GM06990 (cell line): Measurements from ENCODE around the gene TJAP1.

Experiments used
- DNase-seq: peaks from one replicate; pipeline ENCODE4 v3.0.0-alpha.2; 2011; ENCODE audit not compliant: insufficient read length; ENCODE audit errors: extremely low read depth
- H3K27me3 ChIP-seq: replicated peaks from 2 replicates; pipeline ENCODE4 v1.6.0; 2011; ENCODE audit warnings: low read length; ENCODE audit not compliant: control insufficient read depth, insufficient read depth
- H3K36me3 ChIP-seq: 2 replicates; pipeline ENCODE4 v1.5.1; 2011; ENCODE audit warnings: low read length; ENCODE audit not compliant: control insufficient read depth, insufficient read depth
- H3K4me3 ChIP-seq: replicated peaks from 2 replicates; pipeline ENCODE4 v1.5.1; 2011; ENCODE audit warnings: low read depth, mild to moderate bottlenecking, control low read depth, low read length
- TF ChIP-seq, protein P1 (sequence below): IDR thresholded peaks from 2 replicates; pipeline ENCODE4 v1.5.1; 2011; ENCODE audit warnings: low read length, control low read depth, mild to moderate bottlenecking, inconsistent platforms; ENCODE audit not compliant: insufficient read depth, poor library complexity, severe bottlenecking

The TJAP1 gene

DNA sequence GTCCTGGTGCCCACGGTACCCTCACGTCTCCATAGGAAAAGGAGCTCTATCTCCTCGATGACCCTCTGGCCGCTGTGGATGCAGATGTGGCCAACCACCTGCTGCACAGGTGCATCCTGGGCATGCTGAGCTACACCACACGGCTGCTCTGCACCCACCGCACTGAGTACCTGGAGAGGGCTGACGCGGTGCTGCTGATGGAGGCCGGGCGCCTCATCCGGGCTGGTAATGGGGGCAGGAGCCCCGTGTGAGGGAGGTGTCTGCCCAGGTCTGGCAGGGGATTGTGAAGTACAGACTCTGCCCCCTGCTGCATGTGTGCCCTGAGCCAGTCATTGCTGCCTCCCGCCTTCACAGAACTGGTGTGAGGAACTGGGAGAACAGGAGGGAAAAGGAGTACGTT, 34.4 kb upstream of the TJAP1 start:
- H3K4me3 ChIP-seq, result no peak overlapping the region
- TF ChIP-seq, protein P1, sequence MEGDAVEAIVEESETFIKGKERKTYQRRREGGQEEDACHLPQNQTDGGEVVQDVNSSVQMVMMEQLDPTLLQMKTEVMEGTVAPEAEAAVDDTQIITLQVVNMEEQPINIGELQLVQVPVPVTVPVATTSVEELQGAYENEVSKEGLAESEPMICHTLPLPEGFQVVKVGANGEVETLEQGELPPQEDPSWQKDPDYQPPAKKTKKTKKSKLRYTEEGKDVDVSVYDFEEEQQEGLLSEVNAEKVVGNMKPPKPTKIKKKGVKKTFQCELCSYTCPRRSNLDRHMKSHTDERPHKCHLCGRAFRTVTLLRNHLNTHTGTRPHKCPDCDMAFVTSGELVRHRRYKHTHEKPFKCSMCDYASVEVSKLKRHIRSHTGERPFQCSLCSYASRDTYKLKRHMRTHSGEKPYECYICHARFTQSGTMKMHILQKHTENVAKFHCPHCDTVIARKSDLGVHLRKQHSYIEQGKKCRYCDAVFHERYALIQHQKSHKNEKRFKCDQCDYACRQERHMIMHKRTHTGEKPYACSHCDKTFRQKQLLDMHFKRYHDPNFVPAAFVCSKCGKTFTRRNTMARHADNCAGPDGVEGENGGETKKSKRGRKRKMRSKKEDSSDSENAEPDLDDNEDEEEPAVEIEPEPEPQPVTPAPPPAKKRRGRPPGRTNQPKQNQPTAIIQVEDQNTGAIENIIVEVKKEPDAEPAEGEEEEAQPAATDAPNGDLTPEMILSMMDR, result no peak
- peaks cover 46% of the 10 kb centered on the region for H3K36me3 ChIP-seq
- H3K27me3 ChIP-seq, result no peaks in the 10 kb centered on the region
- no peak for DNase-seq

GRCh38 chr6:43444036-43444435, 33.3 kb upstream of the TJAP1 start:
- H3K36me3 ChIP-seq, result peaks cover 46% of the 10 kb centered on the region
- no peak overlapping the region for H3K4me3 ChIP-seq
- TF ChIP-seq, protein P1, result no peak
- DNase-seq, result no peak
- H3K27me3 ChIP-seq, result no peaks in the 10 kb centered on the region

GRCh38 chr6:43444582-43444981, 32.8 kb upstream of the TJAP1 start:
- TF ChIP-seq, protein P1, result no peak
- Histone ChIP-seq H3K4me3 (no peak overlapping the region), H3K36me3 (peaks cover 50% of the 10 kb centered on the region), H3K27me3 (no peaks in the 10 kb centered on the region)
- DNase-seq, result no peak

DNA sequence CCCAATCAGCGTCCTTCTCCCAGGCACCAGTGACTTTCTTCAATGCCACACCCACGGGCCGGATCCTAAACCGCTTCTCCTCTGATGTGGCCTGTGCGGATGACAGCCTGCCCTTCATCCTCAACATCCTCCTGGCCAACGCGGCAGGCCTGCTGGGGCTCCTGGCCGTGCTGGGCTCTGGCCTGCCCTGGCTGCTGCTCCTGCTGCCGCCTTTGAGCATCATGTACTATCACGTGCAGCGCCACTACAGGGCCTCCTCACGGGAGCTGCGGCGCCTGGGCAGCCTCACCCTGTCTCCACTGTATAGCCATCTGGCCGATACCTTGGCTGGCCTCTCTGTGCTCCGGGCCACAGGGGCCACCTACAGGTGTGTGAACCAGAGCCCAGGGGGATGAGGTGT, 31.8 kb upstream of the TJAP1 start:
- Histone ChIP-seq H3K4me3 (no peak overlapping the region), H3K27me3 (no peaks in the 10 kb centered on the region), H3K36me3 (peaks cover 54% of the 10 kb centered on the region)
- TF ChIP-seq, protein P1, result no peak
- no peak for DNase-seq

DNA sequence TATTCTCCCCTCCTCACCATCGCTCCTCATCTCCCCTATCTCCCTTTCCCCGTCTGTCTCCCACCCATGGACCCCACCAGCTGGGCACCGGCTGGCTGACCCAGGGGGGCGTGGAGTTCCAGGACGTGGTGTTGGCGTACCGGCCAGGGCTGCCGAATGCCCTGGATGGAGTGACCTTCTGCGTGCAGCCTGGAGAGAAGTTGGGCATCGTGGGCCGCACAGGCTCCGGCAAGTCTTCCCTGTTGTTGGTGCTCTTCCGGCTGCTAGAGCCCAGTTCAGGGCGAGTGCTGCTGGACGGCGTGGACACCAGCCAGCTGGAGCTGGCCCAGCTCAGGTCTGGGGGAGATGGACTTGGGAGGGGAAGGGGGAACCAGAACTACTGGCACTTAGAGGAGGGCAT, 29.8 kb upstream of the TJAP1 start:
- no peak overlapping the region for H3K4me3 ChIP-seq
- DNase-seq, result no peak
- peaks cover 58% of the 10 kb centered on the region for H3K36me3 ChIP-seq
- no peaks in the 10 kb centered on the region for H3K27me3 ChIP-seq
- TF ChIP-seq, protein P1, result no peak

- TF ChIP-seq, protein P1, result no peak
- Histone ChIP-seq H3K4me3 (no peak overlapping the region), H3K36me3 (peaks cover 47% of the 10 kb centered on the region), H3K27me3 (no peaks in the 10 kb centered on the region)
- no peak for DNase-seq
These were observed 28.5 kb upstream of the TJAP1 start for GRCh38 chr6:43448916-43449315.
